ENCODE measurements around the gene ACTA2. TPM values are rescaled to one million over a fixed set of nuclear protein-coding genes. Genes with fewer than 3 reads are reported as not detected.
A peak's percentile ranks its signal among the peaks of the same experiment; 100 is the strongest.

ACTA2 gene
- total RNA-seq, 1 donor from 2014 or later: 126 TPM

DNA sequence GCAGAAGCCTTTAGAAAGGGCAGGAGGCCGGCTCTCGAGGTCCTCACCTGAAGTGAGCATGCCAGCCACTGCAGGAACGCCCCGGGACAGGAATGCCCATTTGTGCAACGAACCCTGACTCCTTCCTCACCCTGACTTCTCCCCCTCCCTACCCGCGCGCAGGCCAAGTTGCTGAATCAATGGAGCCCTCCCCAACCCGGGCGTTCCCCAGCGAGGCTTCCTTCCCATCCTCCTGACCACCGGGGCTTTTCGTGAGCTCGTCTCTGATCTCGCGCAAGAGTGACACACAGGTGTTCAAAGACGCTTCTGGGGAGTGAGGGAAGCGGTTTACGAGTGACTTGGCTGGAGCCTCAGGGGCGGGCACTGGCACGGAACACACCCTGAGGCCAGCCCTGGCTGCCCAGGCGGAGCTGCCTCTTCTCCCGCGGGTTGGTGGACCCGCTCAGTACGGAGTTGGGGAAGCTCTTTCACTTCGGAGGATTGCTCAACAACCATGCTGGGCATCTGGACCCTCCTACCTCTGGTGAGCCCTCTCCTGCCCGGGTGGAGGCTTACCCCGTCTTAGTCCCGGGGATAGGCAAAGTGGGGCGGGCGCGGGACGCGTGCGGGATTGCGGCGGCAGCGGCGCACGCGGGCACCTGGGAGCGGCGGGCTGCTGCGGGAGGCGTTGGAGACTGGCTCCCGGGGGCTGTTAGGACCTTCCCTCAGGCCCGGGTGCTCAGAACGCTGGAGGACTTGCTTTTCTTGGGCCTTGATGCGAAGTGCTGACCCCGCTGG lies 38.0 kb upstream of the ACTA2 start, which contains the start of gene FAS:
TSS of gene FAS (plus strand) at position 415 of the 777 bp plus-strand sequence. CDS start at position 494, 79 bp downstream.
- DNase-seq (ENCODE audit: low spot score in 2 of 2, unreplicated experiment in 2 of 2): peak; percentile 30 to 54
- H3K4me3 Mint-ChIP-seq: peak within 1 kb of the TSS; percentile 85
- H3K4me1 Mint-ChIP-seq: peaks cover 28% of the 10 kb centered on the region
- H3K27me3 Mint-ChIP-seq (ENCODE audit: low read depth): peaks cover 7% of the 10 kb centered on the region
- no peaks in the 10 kb centered on the region for H3K36me3 Mint-ChIP-seq
- no peak for TF ChIP-seq CTCF (IDR thresholded peaks at IDR 0.05; ENCODE audit: unreplicated experiment)
- no peaks in the 10 kb centered on the region for H3K9me3 Mint-ChIP-seq
- peak within 1 kb of the TSS; percentile 91 for H3K27ac Mint-ChIP-seq

GRCh38 chr10:88989824-88990383 lies 37.3 kb upstream of the ACTA2 start:
- Mint-ChIP-seq H3K27me3 (ENCODE audit: low read depth) (peaks cover 7% of the 10 kb centered on the region), H3K4me1 (peaks cover 28% of the 10 kb centered on the region), H3K36me3 (no peaks in the 10 kb centered on the region), H3K27ac (peak overlapping the region; percentile 91), H3K9me3 (no peaks in the 10 kb centered on the region), H3K4me3 (peak overlapping the region; percentile 85)
- TF ChIP-seq CTCF (IDR thresholded peaks at IDR 0.05; ENCODE audit: unreplicated experiment): no peak
- DNase-seq (ENCODE audit: low spot score in 2 of 2, unreplicated experiment in 2 of 2): no peak

GRCh38 chr10:88989423-88989822 lies 36.9 kb upstream of the ACTA2 start:
- Mint-ChIP-seq H3K9me3 (no peaks in the 10 kb centered on the region), H3K36me3 (no peaks in the 10 kb centered on the region)

GRCh38 chr10:88987840-88988239 lies 35.3 kb upstream of the ACTA2 start:
- H3K27ac Mint-ChIP-seq: no peak overlapping the region
- no peak for TF ChIP-seq CTCF (IDR thresholded peaks at IDR 0.05; ENCODE audit: unreplicated experiment)
- H3K4me3 Mint-ChIP-seq: no peak overlapping the region
- no peaks in the 10 kb centered on the region for H3K9me3 Mint-ChIP-seq
- peaks cover 33% of the 10 kb centered on the region for H3K4me1 Mint-ChIP-seq
- H3K27me3 Mint-ChIP-seq (ENCODE audit: low read depth): peaks cover 7% of the 10 kb centered on the region
- H3K36me3 Mint-ChIP-seq: no peaks in the 10 kb centered on the region
- no peak for DNase-seq (ENCODE audit: low spot score in 2 of 2, unreplicated experiment in 2 of 2)

More at GRCh38 chr10:88989423-88989822, 36.9 kb upstream of the ACTA2 start:
- TF ChIP-seq CTCF (IDR thresholded peaks at IDR 0.05; ENCODE audit: unreplicated experiment): no peak
- Mint-ChIP-seq H3K4me1 (peaks cover 28% of the 10 kb centered on the region), H3K27ac (no peak overlapping the region), H3K4me3 (peak overlapping the region; percentile 85), H3K27me3 (ENCODE audit: low read depth) (peaks cover 7% of the 10 kb centered on the region)
- DNase-seq (ENCODE audit: low spot score in 2 of 2, unreplicated experiment in 2 of 2): no peak

GRCh38 chr10:88987243-88987725 lies 34.7 kb upstream of the ACTA2 start:
- DNase-seq (ENCODE audit: low spot score in 2 of 2, unreplicated experiment in 2 of 2): no peak
- H3K27me3 Mint-ChIP-seq (ENCODE audit: low read depth): peaks cover 7% of the 10 kb centered on the region
- no peak overlapping the region for H3K27ac Mint-ChIP-seq
- H3K4me3 Mint-ChIP-seq: no peak overlapping the region
- no peaks in the 10 kb centered on the region for H3K9me3 Mint-ChIP-seq
- H3K36me3 Mint-ChIP-seq: no peaks in the 10 kb centered on the region
- H3K4me1 Mint-ChIP-seq: peaks cover 36% of the 10 kb centered on the region
- TF ChIP-seq CTCF (IDR thresholded peaks at IDR 0.05; ENCODE audit: unreplicated experiment): no peak

All from mesothelial cell of epicardium (in vitro differentiated cells).